COLO668 (cell line): ENCODE data around the gene RELN.

Source experiments
- DNase-seq: peaks from one replicate; lab custom pipeline; 2025; ENCODE audit not compliant: unreplicated experiment; lab: John Stamatoyannopoulos, UW

RELN gene

GRCh38 chr7:103580031-103580430, 409.4 kb downstream of the RELN start:
- no peak for DNase-seq

- DNase-seq: no peak
Measured at GRCh38 chr7:103577059-103577458, 412.4 kb downstream of the RELN start.

- DNase-seq: no peak
Measured at GRCh38 chr7:103576641-103577040, 412.8 kb downstream of the RELN start.

DNA sequence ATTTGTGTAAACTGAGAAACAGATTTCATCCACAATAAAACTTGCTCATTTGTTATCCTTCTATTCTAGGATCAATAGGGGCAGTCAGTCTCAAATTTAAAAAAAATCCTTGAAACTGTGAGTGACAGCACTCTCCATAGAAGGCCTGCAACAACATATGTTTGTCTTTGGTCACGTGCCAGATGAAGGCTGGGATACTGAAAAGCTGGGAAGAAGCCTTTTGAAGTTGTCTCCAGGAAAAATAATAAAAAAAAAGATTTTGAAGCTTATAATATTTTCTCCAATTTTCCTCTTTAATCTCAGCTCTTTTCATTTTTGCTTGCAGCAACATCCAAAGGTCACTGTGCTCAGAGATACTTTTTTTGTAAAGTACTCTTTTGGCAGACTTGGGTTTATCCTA, 414.9 kb downstream of the RELN start:
- DNase-seq: no peak

GRCh38 chr7:103573479-103574058, 415.9 kb downstream of the RELN start:
- DNase-seq: no peak

- no peak for DNase-seq
Measured at GRCh38 chr7:103571586-103571985, 417.9 kb downstream of the RELN start.

- no peak for DNase-seq
Measured at GRCh38 chr7:103569621-103570305, 419.7 kb downstream of the RELN start.

DNA sequence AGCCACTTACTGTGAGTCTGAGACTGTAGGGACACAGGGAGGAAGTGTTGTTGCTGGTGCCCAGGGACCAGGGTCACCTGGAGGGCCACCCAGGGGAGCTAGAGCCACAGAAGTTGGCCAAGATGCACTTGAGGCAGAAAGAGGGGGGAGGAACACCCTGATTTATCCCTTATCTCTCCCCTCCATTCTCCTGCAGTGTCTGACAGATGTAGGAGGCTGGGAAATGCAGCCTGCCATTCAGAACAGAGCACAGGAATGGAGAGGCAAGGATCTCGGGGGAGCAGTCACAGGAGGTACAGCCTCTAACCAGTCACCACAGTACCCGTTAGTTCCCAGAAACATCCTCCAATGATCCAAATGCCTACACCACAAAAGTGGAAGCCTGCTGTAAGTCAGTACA, 425.0 kb downstream of the RELN start:
- no peak for DNase-seq

- DNase-seq: no peak
Measured at GRCh38 chr7:103560136-103560535, 429.3 kb downstream of the RELN start.

DNA sequence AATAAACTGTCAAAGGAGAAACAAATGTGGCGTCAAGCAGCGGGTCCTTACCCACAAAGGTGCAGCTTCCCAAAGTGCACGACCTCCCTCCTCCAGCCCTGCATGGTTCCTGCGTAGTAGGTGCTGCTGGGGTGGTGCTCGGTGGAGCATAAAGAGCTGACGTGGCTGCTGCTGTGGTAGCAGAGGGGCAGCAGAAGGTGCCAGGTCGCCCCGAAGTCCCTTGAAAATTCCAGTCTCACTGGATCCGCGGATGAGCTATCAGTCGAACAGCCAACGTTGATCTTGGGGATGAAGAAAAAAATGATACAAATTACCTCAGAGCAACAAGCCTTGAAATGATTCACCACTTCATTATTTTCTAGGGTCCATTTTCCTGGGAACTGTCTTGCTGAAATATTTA, 438.4 kb downstream of the RELN start:
- DNase-seq: no peak

- DNase-seq: no peak
Measured at GRCh38 chr7:103549786-103550185, 439.7 kb downstream of the RELN start.

DNA sequence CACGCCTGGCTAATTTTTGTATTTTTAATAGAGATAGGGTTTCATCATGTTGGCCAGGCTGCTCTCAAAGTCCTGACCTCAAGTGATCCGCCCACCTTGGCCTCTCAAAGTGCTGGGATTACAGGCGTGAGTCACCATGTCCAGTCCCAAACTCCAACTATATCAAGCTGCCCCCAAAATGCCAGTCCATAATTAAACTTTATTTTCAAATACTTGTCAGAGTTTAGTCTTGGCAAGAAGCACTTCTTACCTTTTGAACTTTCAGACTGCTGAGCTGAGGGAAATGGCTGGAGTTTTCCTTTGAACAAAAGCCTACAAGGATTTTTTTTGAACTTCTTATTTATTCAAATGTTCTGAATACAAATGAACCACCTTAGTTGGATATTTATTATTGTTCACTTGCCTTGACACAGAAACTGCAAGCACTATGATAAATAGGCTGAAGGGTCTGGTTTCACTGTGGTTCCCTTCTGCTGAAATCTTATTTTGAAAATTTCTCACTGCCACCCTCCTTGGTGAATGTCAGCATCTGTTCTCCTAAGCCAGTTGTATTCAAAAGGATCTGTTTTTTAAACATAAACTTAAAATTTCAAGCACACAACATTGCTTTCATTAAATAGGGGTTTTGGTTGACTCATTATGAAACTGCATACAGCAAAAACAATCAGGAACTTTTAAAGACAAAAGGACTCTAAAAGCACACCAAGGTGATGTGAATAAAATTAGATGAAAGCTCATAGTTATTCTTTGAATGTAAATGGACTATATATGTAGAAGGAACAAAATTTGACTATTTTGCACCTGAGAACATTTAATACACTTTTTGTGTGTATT, 441.8 kb downstream of the RELN start:
- DNase-seq: no peak

GRCh38 chr7:103542470-103542869, 447.0 kb downstream of the RELN start:
- DNase-seq: no peak

DNA sequence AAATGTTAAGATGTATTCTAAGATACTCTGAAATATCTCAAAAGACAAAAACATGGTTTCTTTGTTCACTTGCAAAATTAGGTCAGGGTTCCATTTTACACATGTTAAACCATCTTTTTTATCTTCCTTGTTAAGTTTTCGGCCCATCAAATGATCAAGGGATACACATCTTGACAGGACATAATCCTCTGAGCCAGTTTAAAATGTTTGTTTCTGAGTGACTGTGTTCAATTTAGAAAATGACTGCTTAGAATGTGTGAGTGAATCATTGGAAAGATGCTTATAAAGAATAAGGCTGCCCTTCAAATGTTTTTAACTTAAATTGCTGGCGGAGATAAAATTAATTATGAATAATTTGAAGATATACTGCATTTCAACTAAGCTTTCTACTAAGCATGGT, 447.5 kb downstream of the RELN start:
- DNase-seq: no peak

GRCh38 chr7:103541026-103541425, 448.4 kb downstream of the RELN start:
- no peak for DNase-seq

DNA sequence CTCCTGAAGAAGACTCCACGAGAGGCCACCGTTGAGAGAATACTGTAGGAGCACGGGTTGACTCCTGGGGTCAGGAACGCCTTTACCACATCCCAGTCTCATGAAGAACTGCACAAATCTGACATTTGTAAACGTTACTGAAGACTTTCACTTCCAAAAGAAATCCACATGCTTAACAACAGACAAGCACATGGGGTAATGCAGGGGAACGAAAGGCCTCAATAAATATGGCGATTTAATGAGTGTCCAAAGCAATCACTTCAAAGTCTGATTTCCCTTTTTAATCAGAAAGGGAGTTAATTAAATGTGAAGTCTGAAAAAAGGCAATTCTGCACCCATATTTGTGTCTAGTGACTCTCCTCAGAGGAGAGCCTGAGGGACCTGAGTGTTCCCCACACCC, 449.1 kb downstream of the RELN start:
- no peak for DNase-seq

- DNase-seq: no peak
Measured at GRCh38 chr7:103539875-103540274, 449.6 kb downstream of the RELN start.

DNA sequence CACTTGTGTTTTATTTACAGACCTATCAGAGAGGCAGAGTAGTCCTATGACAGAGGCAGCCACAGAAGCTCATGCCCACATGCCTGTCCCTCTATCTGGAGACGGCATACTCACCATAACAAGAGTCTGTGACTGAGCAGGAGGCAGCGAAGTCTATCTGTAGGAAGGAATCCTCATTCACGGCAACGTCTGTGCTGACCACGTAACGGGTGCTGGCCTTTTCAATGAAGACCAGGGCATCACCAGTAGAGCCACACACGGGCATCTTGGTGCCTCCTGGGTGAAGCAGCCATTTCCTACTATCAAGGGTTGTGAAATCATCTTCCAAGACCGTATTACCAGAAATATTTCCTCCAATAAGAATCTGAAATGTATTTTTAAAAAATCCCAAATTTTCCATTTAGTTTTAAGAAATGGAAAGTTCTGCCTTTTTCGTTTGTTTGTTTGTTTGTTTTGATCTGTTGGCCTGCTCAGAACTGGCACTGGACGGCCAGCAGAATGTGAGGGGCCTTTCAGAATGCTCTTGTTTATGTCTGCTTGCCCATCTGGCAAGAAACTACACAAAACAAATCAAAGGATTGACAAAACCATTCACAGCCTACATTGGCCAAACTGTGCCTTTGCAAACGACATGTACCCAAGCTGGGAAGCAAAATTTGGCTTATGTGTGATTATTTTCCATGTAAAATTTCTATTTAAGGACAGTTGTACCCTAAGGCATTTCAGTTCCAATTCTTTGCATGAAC, 450.3 kb downstream of the RELN start:
- DNase-seq: no peak

DNA sequence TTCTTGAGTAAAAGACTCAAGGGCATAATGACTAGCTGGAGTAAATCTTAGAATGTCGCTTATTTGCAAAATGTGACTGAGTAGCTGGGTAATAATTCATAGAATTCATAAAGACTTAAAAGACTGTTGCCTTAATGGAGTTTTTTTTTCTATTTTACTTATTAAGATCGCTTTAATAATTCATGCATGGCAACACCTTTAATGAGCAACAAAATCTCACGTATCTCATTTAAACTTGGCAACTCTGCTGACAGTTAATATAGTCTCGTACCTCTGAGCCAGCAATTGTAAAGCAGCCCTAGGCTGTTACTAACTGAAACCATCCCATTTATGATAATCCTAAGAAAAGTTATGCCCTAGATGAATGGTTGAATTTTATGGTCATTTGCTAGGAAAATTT, 455.7 kb downstream of the RELN start:
- DNase-seq: no peak

- DNase-seq: no peak
Measured at GRCh38 chr7:103532955-103533354, 456.5 kb downstream of the RELN start.

DNA sequence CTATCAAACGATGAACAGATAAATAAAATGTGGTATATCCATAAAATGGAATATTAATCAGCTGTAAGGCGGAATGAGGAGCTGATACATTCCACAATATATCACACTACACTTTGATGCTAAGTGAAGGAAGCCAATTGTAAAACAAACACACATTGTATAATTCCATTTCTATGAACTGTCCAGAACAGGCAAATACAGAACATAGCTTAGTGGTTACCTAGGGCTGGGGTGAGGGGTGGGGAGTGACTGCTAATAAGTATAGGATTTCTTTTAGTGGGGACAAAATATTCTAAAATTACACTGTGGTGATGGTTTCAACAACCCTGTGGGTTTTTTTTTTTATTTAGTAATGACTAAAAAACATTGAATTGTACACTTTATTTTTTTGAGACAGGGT, 461.3 kb downstream of the RELN start:
- DNase-seq: no peak

GRCh38 chr7:103525937-103526336, 463.5 kb downstream of the RELN start:
- no peak for DNase-seq
